C4-2B (cell line): ENCODE data around the gene BEX4.

Source experiments
- ZFX ChIP-seq: fragments of 450-650 bp; IDR thresholded peaks from 2 replicates; pipeline ENCODE4 v1.6.1; 2017
- TF ChIP-seq, protein P1 (sequence below): fragments of 450-650 bp; conservative IDR thresholded peaks from 2 replicates; pipeline ENCODE4 v1.5.1; 2017; ENCODE audit warnings: mild to moderate bottlenecking

DNA sequence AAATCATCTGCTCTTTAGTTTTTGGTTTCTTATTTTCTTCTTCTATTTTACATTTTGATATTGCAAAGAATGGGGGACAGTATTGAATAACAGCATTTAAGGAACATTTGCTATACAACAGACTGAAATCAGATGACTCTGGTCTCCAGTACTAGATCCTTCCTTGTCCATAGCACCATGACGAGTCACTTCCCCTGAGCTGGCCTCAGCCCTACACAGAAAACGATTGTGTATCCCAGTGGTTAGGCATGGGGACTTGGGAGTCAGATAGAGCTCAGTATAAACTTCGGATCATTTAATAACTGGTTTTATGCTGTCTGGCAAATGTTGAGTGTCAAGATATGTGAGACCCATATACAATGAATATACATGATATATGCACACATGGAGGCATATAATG is 44.7 kb upstream of the BEX4 start:
- TF ChIP-seq, protein P1, sequence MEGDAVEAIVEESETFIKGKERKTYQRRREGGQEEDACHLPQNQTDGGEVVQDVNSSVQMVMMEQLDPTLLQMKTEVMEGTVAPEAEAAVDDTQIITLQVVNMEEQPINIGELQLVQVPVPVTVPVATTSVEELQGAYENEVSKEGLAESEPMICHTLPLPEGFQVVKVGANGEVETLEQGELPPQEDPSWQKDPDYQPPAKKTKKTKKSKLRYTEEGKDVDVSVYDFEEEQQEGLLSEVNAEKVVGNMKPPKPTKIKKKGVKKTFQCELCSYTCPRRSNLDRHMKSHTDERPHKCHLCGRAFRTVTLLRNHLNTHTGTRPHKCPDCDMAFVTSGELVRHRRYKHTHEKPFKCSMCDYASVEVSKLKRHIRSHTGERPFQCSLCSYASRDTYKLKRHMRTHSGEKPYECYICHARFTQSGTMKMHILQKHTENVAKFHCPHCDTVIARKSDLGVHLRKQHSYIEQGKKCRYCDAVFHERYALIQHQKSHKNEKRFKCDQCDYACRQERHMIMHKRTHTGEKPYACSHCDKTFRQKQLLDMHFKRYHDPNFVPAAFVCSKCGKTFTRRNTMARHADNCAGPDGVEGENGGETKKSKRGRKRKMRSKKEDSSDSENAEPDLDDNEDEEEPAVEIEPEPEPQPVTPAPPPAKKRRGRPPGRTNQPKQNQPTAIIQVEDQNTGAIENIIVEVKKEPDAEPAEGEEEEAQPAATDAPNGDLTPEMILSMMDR: no peak
- no peak for TF ChIP-seq ZFX
